Glomerular visceral epithelial cell (primary cell): ENCODE data around the gene PCDHGC4.

Source experiments
- DNase-seq: peaks from one replicate; pipeline ENCODE4 v3.0.0-alpha.2; 2016; ENCODE audit errors: extremely low spot score

Gene PCDHGC4

GRCh38 chr5:141512390-141512910 lies 27.6 kb downstream of the PCDHGC4 start:
- peak; percentile 51 for DNase-seq

DNA sequence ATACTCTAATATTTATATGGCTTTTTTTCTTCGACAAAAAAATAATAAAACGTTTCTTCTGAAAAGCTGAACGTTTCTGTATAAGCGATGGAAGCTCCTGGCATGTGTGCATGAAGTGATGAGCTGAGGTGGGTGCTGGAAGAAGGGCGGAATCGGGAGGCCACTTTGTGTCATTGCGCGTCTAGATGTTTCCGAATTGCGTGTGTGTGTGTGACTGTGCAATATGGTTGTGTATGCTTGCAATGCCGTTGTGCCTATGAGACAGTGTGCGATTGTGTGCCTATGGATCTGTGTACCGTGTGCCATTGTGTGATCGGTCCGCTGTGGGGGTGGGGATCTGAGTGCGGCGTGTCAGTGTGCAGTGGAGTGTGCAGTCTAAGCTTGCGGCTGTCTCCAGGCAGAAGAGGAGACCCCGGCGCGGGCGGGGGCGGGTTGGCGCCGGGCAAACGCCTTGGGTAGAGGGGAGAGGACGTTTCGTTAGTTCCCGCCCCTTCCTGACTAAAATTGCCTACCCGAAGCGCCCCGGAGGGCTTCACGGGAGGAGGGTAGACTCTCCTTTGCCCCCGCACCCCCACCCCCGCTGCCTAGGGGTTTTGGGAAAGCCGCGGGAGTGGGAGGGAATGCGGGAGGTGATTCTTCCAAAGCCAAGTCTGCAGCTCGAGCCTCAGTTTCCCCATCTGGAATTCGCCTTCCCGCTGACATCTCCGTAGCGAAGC lies 28.2 kb downstream of the PCDHGC4 start:
- DNase-seq = peak; percentile 40

GRCh38 chr5:141513627-141514329 lies 28.9 kb downstream of the PCDHGC4 start:
- peak; percentile 93 for DNase-seq

DNA sequence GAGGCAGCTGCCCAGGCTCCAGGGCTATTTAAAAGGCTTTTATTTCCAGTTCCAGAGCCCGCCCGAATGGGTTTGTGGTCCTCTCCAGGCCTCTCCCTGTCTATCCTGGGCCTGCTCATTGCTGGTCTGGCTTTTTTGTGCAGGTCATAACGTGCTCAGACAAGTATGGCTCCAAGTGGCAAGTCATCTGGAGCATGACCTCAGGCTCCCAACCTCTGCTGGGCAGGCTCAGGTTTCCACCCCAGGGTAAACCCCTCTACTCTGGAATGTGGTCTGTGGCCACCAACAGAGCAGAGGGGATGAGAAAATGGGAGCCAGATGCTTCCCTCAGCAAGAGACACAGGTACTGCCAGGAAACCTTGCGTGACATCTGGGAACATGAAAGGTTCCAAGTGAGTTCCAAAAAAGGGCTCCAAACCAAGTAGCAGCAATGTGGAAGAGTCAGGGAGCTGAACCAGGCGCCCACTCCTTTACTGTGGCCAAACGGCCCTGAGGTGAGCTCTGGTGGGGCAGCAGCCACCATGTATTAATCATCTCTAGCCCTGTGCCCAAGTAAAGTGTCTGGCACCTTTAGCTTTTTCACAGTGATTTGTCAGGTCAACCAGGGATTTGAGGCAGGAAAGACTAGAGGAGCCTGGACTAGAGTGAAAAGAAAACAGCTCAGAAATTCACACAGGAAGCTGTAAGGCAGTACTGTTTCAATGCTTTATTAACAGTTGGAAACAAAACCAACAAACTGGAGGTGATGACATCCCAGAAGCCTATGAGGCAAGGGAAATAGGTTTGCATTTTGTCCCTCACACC lies 29.7 kb downstream of the PCDHGC4 start:
- peak; percentile 95 for DNase-seq

GRCh38 chr5:141515141-141515540 lies 30.3 kb downstream of the PCDHGC4 start:
- DNase-seq = no peak

DNA sequence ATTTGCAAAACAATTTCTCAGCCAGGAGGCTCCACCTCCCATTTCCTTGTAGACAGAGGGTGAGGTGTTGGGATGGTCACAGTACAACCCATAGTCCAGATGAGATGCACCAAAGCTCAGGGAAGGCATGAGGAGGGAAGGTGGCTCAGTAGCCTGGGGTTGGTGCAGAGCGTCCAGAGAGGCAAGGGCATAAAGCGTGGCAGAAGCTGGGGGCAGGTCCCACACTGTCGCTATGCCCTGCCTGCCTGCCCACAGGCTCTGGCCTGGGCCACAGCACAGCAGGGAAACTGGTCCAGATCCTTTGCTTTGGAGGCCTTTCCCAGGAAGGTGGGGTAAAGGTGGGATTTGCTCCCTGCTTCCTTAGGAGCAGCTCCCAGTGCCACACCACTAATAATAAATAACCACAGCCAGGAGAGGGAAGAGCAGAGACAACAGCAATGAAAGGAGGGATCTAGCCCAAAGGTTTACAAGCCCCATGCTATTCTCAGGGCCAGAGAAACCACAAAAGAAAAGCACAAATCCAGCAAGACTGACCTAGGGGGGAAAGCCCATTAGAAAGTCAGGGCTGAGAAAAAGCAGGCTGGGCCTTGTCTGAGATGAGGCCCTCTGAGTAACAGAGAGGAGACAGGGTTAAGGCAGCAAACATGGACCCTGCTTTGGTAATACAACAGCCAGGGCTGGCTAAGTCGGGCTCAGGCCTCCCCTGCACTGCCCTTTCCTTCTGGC lies 31.3 kb downstream of the PCDHGC4 start:
- DNase-seq = peak; percentile 23

GRCh38 chr5:141516672-141517025 lies 31.8 kb downstream of the PCDHGC4 start:
- DNase-seq = no peak

DNA sequence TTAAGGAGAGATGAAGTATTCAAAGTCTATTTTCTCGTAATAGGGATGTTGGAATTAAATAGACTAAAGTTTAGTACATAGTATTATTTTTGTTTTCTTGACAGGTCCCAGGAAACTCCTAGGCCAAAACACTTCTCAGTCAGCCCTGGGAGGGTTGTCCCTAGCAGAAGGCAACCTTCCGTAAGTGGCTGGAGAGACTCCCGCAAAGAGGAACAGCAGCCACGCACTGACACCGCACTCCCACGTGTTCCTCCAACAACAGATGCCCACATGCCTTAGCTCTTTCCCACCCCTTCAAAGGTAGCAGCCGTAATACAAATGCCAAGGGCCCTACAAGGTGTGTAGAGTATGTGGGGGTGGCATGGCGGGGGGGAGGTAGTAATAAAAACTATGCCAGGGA lies 32.5 kb downstream of the PCDHGC4 start:
- no peak for DNase-seq

GRCh38 chr5:141517880-141518617 lies 33.2 kb downstream of the PCDHGC4 start:
- DNase-seq = no peak

DNA sequence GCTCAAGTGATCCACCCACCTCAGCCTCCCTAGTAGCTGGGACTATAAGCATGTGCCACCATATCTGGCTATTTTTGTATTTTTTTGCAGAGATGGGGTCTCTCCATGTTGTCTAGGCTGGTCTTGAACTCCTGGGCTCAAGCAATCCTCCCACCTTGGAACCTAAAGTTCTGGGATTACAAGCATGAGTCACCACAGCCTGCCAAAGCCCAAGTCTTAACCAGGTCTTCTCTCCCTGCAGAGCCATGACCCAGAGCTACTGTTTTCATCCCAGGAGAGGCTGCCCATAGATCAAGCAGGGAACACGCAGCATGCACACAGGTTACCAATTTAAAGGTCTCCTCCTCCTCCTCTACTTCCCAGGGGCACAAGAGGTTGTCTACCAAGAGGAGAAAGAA lies 33.8 kb downstream of the PCDHGC4 start:
- no peak for DNase-seq

- no peak for DNase-seq
These were observed 35.1 kb downstream of the PCDHGC4 start for GRCh38 chr5:141519605-141520565.

DNA sequence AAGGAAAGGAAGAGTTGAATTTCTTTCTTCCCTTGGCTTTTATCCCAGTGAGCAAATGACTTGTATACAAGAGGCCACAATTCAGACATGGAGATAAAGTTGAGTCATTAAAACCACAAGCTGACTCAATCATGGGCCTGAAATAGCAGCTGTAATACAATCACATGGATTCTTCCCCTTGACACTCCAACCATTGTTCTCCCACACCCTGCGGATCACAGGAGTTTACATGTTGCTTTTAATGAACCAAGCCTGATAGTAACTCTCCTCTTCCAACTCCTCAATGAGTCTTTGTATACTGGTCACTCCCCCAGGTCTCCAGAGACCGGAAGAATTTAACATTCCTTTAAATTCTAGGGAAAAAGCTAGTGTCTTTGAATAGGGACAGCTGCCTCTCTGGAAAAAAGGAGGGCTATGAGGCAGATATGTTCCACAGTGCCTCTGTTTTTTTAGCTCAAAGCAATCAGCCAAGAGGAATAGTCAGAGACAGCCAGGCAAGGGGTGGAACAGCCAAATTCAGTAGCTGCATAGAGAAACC lies 36.5 kb downstream of the PCDHGC4 start:
- peak; percentile 96 for DNase-seq

DNA sequence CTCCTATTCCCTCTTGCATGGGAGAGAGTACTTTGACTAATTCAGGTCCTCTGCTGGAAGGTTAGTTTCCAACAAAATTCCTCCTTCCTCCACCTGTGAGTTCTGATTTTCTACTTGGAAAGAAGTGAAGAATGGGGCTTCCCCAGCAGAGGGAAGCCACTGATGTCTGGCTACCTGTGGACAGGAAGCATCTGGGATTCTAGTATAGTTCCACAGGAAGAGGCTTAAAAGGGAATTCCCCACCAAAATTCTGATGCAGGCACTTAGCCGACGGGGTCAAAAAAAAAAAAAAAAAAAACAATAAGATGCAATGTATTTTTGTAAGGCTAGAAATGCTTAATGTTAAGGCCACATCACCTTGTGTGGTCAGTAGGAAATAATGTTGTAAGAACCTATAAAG lies 37.5 kb downstream of the PCDHGC4 start:
- no peak for DNase-seq

DNA sequence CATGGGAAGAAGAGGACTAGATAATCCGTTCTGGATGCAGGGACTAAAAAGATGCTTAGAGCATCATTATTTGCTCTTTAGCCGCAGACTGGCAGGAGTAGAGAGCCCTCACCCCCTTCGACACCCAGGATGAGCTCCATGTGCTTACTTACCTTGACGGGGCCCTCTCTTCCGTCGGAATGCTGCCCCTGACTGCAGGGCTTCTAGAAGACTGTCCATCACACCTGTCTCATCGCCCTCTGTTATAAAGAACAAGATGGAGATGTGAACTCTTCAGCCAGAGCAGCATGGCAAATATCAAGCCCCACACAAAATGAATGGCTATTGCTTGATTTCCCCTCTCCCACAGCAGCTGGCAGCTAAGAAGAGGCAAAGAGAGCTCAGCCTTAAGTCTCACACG lies 39.2 kb downstream of the PCDHGC4 start:
- no peak for DNase-seq

GRCh38 chr5:141524604-141525597 lies 40.1 kb downstream of the PCDHGC4 start:
- peak; percentile 96 for DNase-seq

GRCh38 chr5:141525653-141526052 lies 40.8 kb downstream of the PCDHGC4 start:
- DNase-seq = no peak

DNA sequence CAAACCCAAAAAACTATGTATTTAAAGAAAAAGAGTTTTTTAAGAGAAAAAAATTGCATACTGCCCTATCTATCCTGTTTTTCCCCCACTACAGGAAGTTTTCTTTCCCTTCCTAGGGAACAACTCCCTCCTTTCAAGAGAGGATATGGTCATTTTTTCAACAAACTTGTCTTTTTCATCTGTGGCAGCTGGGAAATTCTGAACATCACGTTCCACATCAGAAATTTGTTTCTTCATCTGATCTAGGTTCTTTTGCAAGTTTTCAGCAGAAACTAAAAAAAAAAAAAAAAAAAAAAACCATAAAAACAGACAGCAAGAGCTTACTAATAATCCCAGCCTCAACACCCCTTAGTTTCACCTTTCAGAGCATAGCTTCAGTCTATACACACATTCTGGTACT lies 42.6 kb downstream of the PCDHGC4 start:
- no peak for DNase-seq

DNA sequence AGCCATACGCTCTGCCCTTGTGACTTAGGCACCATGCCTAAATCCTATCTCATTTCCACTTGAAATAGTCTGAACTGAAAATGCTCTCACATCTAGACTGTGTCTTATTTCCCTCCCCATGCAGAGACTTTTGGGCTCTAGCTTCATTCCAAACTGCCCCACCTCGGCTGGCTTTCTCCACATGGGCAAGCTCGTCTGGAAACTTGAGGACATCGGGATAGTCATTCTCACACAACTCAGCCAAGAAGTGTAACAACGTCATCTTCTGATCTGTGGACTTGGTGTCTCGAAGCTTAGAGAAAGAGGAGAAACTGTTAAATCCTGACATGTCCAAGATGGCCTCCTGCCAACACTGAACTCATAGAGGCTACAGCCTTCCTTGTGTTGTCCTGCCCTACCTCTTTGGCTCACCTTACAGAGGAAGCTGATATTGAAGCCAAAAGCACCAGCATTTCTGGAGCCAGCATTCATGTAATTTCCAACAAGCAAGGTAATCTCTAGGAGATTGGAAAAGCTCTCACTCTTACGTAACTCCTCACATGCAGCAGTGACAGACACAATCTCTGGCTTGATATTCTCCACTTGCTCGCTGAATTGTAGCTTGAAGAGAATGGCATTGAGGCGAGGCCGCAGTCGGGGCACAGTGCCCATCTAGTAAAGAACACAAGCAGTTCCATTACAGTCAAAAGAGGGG lies 43.6 kb downstream of the PCDHGC4 start:
- DNase-seq = no peak
